Ishikawa (cell line): ENCODE results near the gene APOL3.

Experiments
- CEBPB ChIP-seq: IDR thresholded peaks from 2 replicates; pipeline ENCODE4 v1.6.1; 2012
- CREB1 ChIP-seq: IDR thresholded peaks from 2 replicates; pipeline ENCODE4 v1.6.1; 2012; ENCODE audit warnings: low read depth
- EGR1 ChIP-seq: IDR thresholded peaks from 2 replicates; pipeline ENCODE4 v1.6.1; 2012
- EP300 ChIP-seq: IDR thresholded peaks from 2 replicates; pipeline ENCODE4 v1.6.1; 2012; ENCODE audit warnings: borderline replicate concordance
- FOXM1 ChIP-seq: IDR thresholded peaks from 2 replicates; pipeline ENCODE4 v1.6.1; 2012; ENCODE audit warnings: low read depth, borderline replicate concordance
- MAX ChIP-seq: IDR thresholded peaks from 2 replicates; pipeline ENCODE4 v1.6.1; 2012
- NFIC ChIP-seq: IDR thresholded peaks from 2 replicates; pipeline ENCODE4 v1.6.1; 2012
- RAD21 ChIP-seq: IDR thresholded peaks from 2 replicates; pipeline ENCODE4 v1.6.1; 2012; ENCODE audit warnings: low read depth
- REST ChIP-seq: IDR thresholded peaks from 2 replicates; pipeline ENCODE4 v1.6.1; 2012; ENCODE audit warnings: low read depth, mild to moderate bottlenecking
- TAF1 ChIP-seq: IDR thresholded peaks from 2 replicates; pipeline ENCODE4 v1.6.1; 2012; ENCODE audit warnings: low read depth, mild to moderate bottlenecking
- TCF12 ChIP-seq: IDR thresholded peaks from 2 replicates; pipeline ENCODE4 v1.6.1; 2012; ENCODE audit warnings: low read depth
- TEAD4 ChIP-seq: IDR thresholded peaks from 2 replicates; pipeline ENCODE4 v1.6.1; 2012
- USF1 ChIP-seq: IDR thresholded peaks from 2 replicates; pipeline ENCODE4 v1.6.1; 2012
- YY1 ChIP-seq: IDR thresholded peaks from 2 replicates; pipeline ENCODE4 v1.6.1; 2012; ENCODE audit warnings: low read depth
- ZBTB7A ChIP-seq: IDR thresholded peaks from 2 replicates; pipeline ENCODE4 v1.6.1; 2012; ENCODE audit warnings: low read depth

Gene APOL3

GRCh38 chr22:36102995-36103394 is 57.6 kb downstream of the APOL3 start:
- TF ChIP-seq YY1: no peak
- TF ChIP-seq NFIC: no peak
- no peak for TF ChIP-seq TAF1
- no peak for TF ChIP-seq TCF12
- TF ChIP-seq EGR1: no peak
- no peak for TF ChIP-seq RAD21
- TF ChIP-seq CREB1: no peak
- TF ChIP-seq REST: no peak
- no peak for TF ChIP-seq EP300
- no peak for TF ChIP-seq CEBPB
- TF ChIP-seq TEAD4: no peak
- TF ChIP-seq MAX: no peak
- no peak for TF ChIP-seq FOXM1

- TF ChIP-seq EP300 (no peak), ZBTB7A (no peak), EGR1 (no peak), TAF1 (no peak), NFIC (no peak), CEBPB (no peak), YY1 (no peak), USF1 (no peak), TEAD4 (no peak), MAX (no peak)
Observed at GRCh38 chr22:36101756-36102155, 58.8 kb downstream of the APOL3 start.

- no peak for TF ChIP-seq NFIC
- no peak for TF ChIP-seq REST
- no peak for TF ChIP-seq MAX
- TF ChIP-seq TEAD4: no peak
- TF ChIP-seq YY1: no peak
- no peak for TF ChIP-seq TAF1
- TF ChIP-seq TCF12: no peak
- no peak for TF ChIP-seq USF1
- no peak for TF ChIP-seq CREB1
- no peak for TF ChIP-seq EP300
- TF ChIP-seq FOXM1: no peak
- no peak for TF ChIP-seq RAD21
- no peak for TF ChIP-seq EGR1
- TF ChIP-seq ZBTB7A: no peak
- TF ChIP-seq CEBPB: no peak
Observed at GRCh38 chr22:36100134-36100824, 60.3 kb downstream of the APOL3 start.

- TF ChIP-seq NFIC (no peak), REST (no peak), FOXM1 (no peak), EGR1 (no peak), YY1 (no peak), CREB1 (no peak), USF1 (no peak), ZBTB7A (no peak), TCF12 (no peak), TEAD4 (no peak), RAD21 (no peak), MAX (no peak), TAF1 (no peak)
Observed at GRCh38 chr22:36097880-36098279, 62.7 kb downstream of the APOL3 start.
